DND-41 (cell line): ENCODE data around the gene MYLIP.

Experiments used
- CTCF ChIP-seq: IDR thresholded peaks from 2 replicates; pipeline ENCODE4 v1.5.1; 2012; ENCODE audit warnings: borderline replicate concordance, low read length, moderate library complexity, mild to moderate bottlenecking; ENCODE audit not compliant: poor library complexity, severe bottlenecking; ENCODE audit errors: extremely low read depth
- EZH2 ChIP-seq: IDR thresholded peaks from 3 replicates; pipeline ENCODE4 v1.6.1; 2012; ENCODE audit warnings: borderline replicate concordance, low read depth, mild to moderate bottlenecking, moderate library complexity, low read length, inconsistent platforms; ENCODE audit not compliant: severe bottlenecking

- TF ChIP-seq CTCF (no peak), EZH2 (no peak)
Observed at GRCh38 chr6:16140607-16141006, 11.7 kb downstream of the MYLIP start.
